Psoas muscle (tissue), 8 donors: ENCODE measurements around the gene SH3BP5. TPM values are rescaled to one million over a fixed set of nuclear protein-coding genes. Genes with fewer than 3 reads are reported as not detected.

Experiments
- ATAC-seq, 4 donors: fragments of 200-7000 bp; cut with Tn5 transposase; one replicate each; pipeline ENCODE4 v1.9.1; 2020; ENCODE audit warnings: moderate library complexity in 3 of 4, mild to moderate bottlenecking in 2 of 4
- DNase-seq, 2 donors: peaks; one replicate each; pipeline ENCODE4 v3.0.0-alpha.2; 2020
- H3K27ac ChIP-seq: fragments of 200-600 bp; one replicate; pipeline ENCODE4 v1.8.0; 2022
- H3K27me3 ChIP-seq, 3 donors: fragments of 200-600 bp in 1 of 3; one replicate each; pipeline versions ENCODE4 v1.6.1 to v1.8.0; 2013 to 2022; ENCODE audit warnings: low read length in 2 of 3, mild to moderate bottlenecking in 2 of 3, moderate library complexity in 1 of 3; ENCODE audit not compliant: insufficient read depth in 3 of 3
- H3K36me3 ChIP-seq, 2 donors: fragments of 200-600 bp in 1 of 2; one replicate each; pipeline versions ENCODE4 v1.6.1 to v1.8.0; 2013 to 2022; ENCODE audit warnings: low read depth in 1 of 2, mild to moderate bottlenecking in 1 of 2, moderate library complexity in 1 of 2; ENCODE audit not compliant: insufficient read depth in 1 of 2
- H3K4me1 ChIP-seq: fragments of 200-600 bp; one replicate; pipeline ENCODE4 v1.8.0; 2022
- H3K4me3 ChIP-seq: fragments of 200-600 bp; one replicate; pipeline ENCODE4 v1.8.0; 2022; ENCODE audit warnings: mild to moderate bottlenecking
- H3K9me3 ChIP-seq: fragments of 200-600 bp; one replicate; pipeline ENCODE4 v1.8.0; 2022
- CTCF ChIP-seq: fragments of 200-600 bp; IDR thresholded peaks from one replicate; pipeline ENCODE4 v1.8.0; 2022; ENCODE audit warnings: antibody characterized with exemption
- WGBS, 3 donors: extraction: QIAGEN DNeasy Blood & Tissue Kit; methylation state at CpG; one replicate each; pipeline versions ENCODE4 v1.1.6 to v1.1.7; 2013; 5-methylcytosine and 5-hydroxymethylcytosine counted together
- intact Hi-C, 2 donors: fragments of 100-400 bp; cut with DNase I; formaldehyde crosslinking; loops; one replicate each; pipeline versions ENCODE4 v1.11.0 to v1.14.2; 2022
- polyA plus RNA-seq, 3 donors: library from polyadenylated mRNA; stranded (reverse); fragments of 200-250 nt; gene quantifications; one replicate each; pipeline ENCODE4 v1.2.3, GENCODE V29; 2013
- total RNA-seq, 4 donors: library from RNA; stranded (reverse); fragmentation: NEBNext Ultra II Directional in 2 of 4; extraction: Animal tissue kit (Norgen Biotek cat#: 25700) in 2 of 4; gene quantifications; one replicate each; pipeline versions ENCODE4 v1.2.1 to v1.2.4, GENCODE V29; 2021 to 2023
- donor health status: healthy with polysubstance abuse.
- donor health status: DM: no; HTN: no; CAD: no; lungs with moderate emphysema.
- donor health status: Bipolar disorder and iron deficiency.
- donor health status: healthy.
- donor health status: DM: yes; HTN: yes; CAD: no.
- donor health status: DM: no; HTN: no; CAD: no.
- donor health status: DM: no; HTN: no; CAD: no.
- donor health status: DM: yes; HTN: yes; CAD: no.

Gene SH3BP5
- total and polyA plus RNA-seq, 7 donors = 14.4 to 63.0 (median 42.8) TPM

GRCh38 chr3:15214758-15215157 lies 117.6 kb downstream of the SH3BP5 start:
- intact Hi-C loops = loop anchor here in 1 of 2 donors (5.0 kb wide), 1 partner anchor 38 kb away; no protein-coding TSS in a partner anchor
- peaks cover 0 to 97% of the 10 kb centered on the region in 2 donors for H3K36me3 ChIP-seq
- 91 to 94% (median 93%) methylated on average over 1 of the region's 1 CpG for WGBS, 3 donors

GRCh38 chr3:15211937-15212336 lies 120.4 kb downstream of the SH3BP5 start:
- no peak for TF ChIP-seq CTCF
- no peaks in the 10 kb centered on the region for H3K27me3 ChIP-seq
- no peak overlapping the region for H3K27ac ChIP-seq
- H3K4me3 ChIP-seq = no peak overlapping the region
- no peak for DNase-seq
- intact Hi-C loops = loop anchor here in 1 of 2 donors (5.0 kb wide), 1 partner anchor 40 kb away; no protein-coding TSS in a partner anchor
- H3K4me1 ChIP-seq = peaks cover 26% of the 10 kb centered on the region
- no peak for ATAC-seq
- no peaks in the 10 kb centered on the region for H3K9me3 ChIP-seq
- H3K36me3 ChIP-seq = peaks cover 0 to 79% of the 10 kb centered on the region in 2 donors

More at GRCh38 chr3:15214758-15215157, 117.6 kb downstream of the SH3BP5 start:
- no peak overlapping the region for H3K27ac ChIP-seq
- TF ChIP-seq CTCF = no peak
- H3K9me3 ChIP-seq = no peaks in the 10 kb centered on the region
- H3K4me3 ChIP-seq = no peak overlapping the region
- ATAC-seq (no peak), DNase-seq (no peak)
- H3K4me1 ChIP-seq = peaks cover 35% of the 10 kb centered on the region
- H3K27me3 ChIP-seq = no peaks in the 10 kb centered on the region

- peaks cover 0 to 41% of the 10 kb centered on the region in 2 donors for H3K36me3 ChIP-seq
- no peak for TF ChIP-seq CTCF
- ATAC-seq (no peak), DNase-seq (no peak)
- peak overlapping the region; percentile 99 for H3K27ac ChIP-seq
- H3K4me1 ChIP-seq = peaks cover 15% of the 10 kb centered on the region
- H3K27me3 ChIP-seq = no peaks in the 10 kb centered on the region
- H3K4me3 ChIP-seq = peak overlapping the region; percentile 91
- no peaks in the 10 kb centered on the region for H3K9me3 ChIP-seq
- intact Hi-C loops = loop anchor here (10.0 kb wide), 3 partner anchors 283 to 1037 kb away; no protein-coding TSS in a partner anchor
- WGBS, 3 donors = 60 to 68% (median 63%) methylated on average over 5 of the region's 5 CpGs
Observed at GRCh38 chr3:15207836-15208504, 124.4 kb downstream of the SH3BP5 start.

- Histone ChIP-seq H3K36me3 (peaks cover 0 to 30% of the 10 kb centered on the region in 2 donors), H3K27me3 (no peaks in the 10 kb centered on the region), H3K4me3 (peak overlapping the region; percentile 91), H3K9me3 (no peaks in the 10 kb centered on the region), H3K4me1 (peaks cover 15% of the 10 kb centered on the region), H3K27ac (peak overlapping the region; percentile 99)
- no peak for TF ChIP-seq CTCF
- intact Hi-C loops = loop anchor here (10.0 kb wide), 3 partner anchors 282 to 1038 kb away; no protein-coding TSS in a partner anchor
- WGBS, 3 donors = 2 to 5% (median 2%) methylated on average over 30 of the region's 30 CpGs
- peak; percentile 19 to 75 for DNase-seq
- peak; percentile 57 to 84 (median 68) for ATAC-seq
Observed at GRCh38 chr3:15206662-15207576, 125.5 kb downstream of the SH3BP5 start.
